ENCODE measurements around the gene MOCS1. TPM values are rescaled to one million over a fixed set of nuclear protein-coding genes. Genes with fewer than 3 reads are reported as not detected.

MOCS1 gene
- 6.4 and 17.9 TPM in 2 replicates for total RNA-seq

GRCh38 chr6:39934131-39934757 is at the start of gene MOCS1:
TSS of gene MOCS1 (minus strand) at chr6:39934462. CDS start at chr6:39934417, 45 bp downstream.

Other genes with a start within 250 kb of the MOCS1 start
- under 0.01 and 0.44 TPM in 2 replicates for gene KIF6, start 209.1 kb downstream of the MOCS1 start, total RNA-seq
- gene DAAM2, start 142.1 kb downstream of the MOCS1 start, total RNA-seq = 5.8 and 7.4 TPM in 2 replicates